H9 (cell line): ENCODE results near the gene RNF113B. TPM values are rescaled to one million over a fixed set of nuclear protein-coding genes. Genes with fewer than 3 reads are reported as not detected.
A peak's percentile ranks its signal among the peaks of the same experiment; 100 is the strongest.

ENCODE experiments used
- DNase-seq: peaks from one replicate; pipeline ENCODE4 v3.0.0-alpha.2; 2017
- H2AFZ ChIP-seq: one replicate; pipeline ENCODE4 v1.6.1; 2013; ENCODE audit warnings: mild to moderate bottlenecking, low read length, control low read depth, moderate library complexity
- H2AK5ac ChIP-seq: 2 replicates; pipeline ENCODE4 v1.6.1; 2013; ENCODE audit warnings: low read length, control low read depth, mixed read lengths; ENCODE audit not compliant: insufficient read length
- H2BK120ac ChIP-seq: one replicate; pipeline ENCODE4 v1.6.1; 2013; ENCODE audit warnings: low read depth, mild to moderate bottlenecking, low read length, control low read depth, inconsistent platforms; ENCODE audit not compliant: poor library complexity, severe bottlenecking
- H2BK12ac ChIP-seq: 2 replicates; pipeline ENCODE4 v1.6.1; 2013; ENCODE audit warnings: low read length, control low read depth, mixed read lengths, low read depth; ENCODE audit not compliant: insufficient read length
- H2BK15ac ChIP-seq: 2 replicates; pipeline ENCODE4 v1.6.1; 2013; ENCODE audit warnings: low read depth, low read length, control low read depth
- H2BK20ac ChIP-seq: one replicate; pipeline ENCODE4 v1.6.1; 2013; ENCODE audit warnings: low read depth, mild to moderate bottlenecking, low read length, control low read depth, inconsistent platforms; ENCODE audit not compliant: poor library complexity, severe bottlenecking
- H2BK5ac ChIP-seq: 2 replicates; pipeline ENCODE4 v1.6.1; 2013; ENCODE audit warnings: low read length, control low read depth, mixed read lengths; ENCODE audit not compliant: insufficient read length
- H3K14ac ChIP-seq: 2 replicates; pipeline ENCODE4 v1.6.1; 2013; ENCODE audit warnings: low read length, control low read depth; ENCODE audit not compliant: insufficient read depth
- H3K18ac ChIP-seq: 2 replicates; pipeline ENCODE4 v1.6.1; 2013; ENCODE audit warnings: low read depth, mild to moderate bottlenecking, mixed read lengths, low read length, control low read depth; ENCODE audit not compliant: insufficient read length
- H3K23ac ChIP-seq: 2 replicates; pipeline ENCODE4 v1.6.1; 2013; ENCODE audit warnings: low read length, control low read depth, mixed read lengths, low read depth; ENCODE audit not compliant: insufficient read length
- H3K23me2 ChIP-seq: 2 replicates; pipeline ENCODE4 v1.6.1; 2013; ENCODE audit warnings: low read depth, mild to moderate bottlenecking, mixed read lengths, low read length, control low read depth; ENCODE audit not compliant: insufficient read length, poor library complexity, severe bottlenecking
- H3K27ac ChIP-seq: 2 replicates; pipeline ENCODE4 v1.5.1; 2013; ENCODE audit warnings: low read length, control low read depth, mixed read lengths, low read depth; ENCODE audit not compliant: insufficient read length
- H3K27me3 ChIP-seq: 2 replicates; pipeline ENCODE4 v1.6.1; 2013; ENCODE audit warnings: low read length, control low read depth, inconsistent platforms; ENCODE audit not compliant: insufficient read depth
- H3K4ac ChIP-seq: 2 replicates; pipeline ENCODE4 v1.6.1; 2013; ENCODE audit warnings: low read depth, mild to moderate bottlenecking, control low read depth, inconsistent platforms, low read length, moderate library complexity
- H3K4me1 ChIP-seq: 2 replicates; pipeline ENCODE4 v1.6.1; 2013; ENCODE audit warnings: low read length, control low read depth, inconsistent platforms; ENCODE audit not compliant: insufficient read depth
- H3K4me2 ChIP-seq: 2 replicates; pipeline ENCODE4 v1.6.1; 2013; ENCODE audit warnings: low read length, control low read depth, mixed read lengths; ENCODE audit not compliant: insufficient read length, insufficient read depth
- H3K56ac ChIP-seq: 2 replicates; pipeline ENCODE4 v1.6.1; 2013; ENCODE audit warnings: low read depth, mild to moderate bottlenecking, mixed read lengths, low read length, control low read depth; ENCODE audit not compliant: insufficient read length
- H3K79me1 ChIP-seq: 2 replicates; pipeline ENCODE4 v1.6.1; 2013; ENCODE audit warnings: low read depth, mild to moderate bottlenecking, moderate library complexity, low read length, control low read depth, inconsistent platforms; ENCODE audit not compliant: insufficient read depth, poor library complexity, severe bottlenecking
- H3K79me2 ChIP-seq: 2 replicates; pipeline ENCODE4 v1.6.1; 2013; ENCODE audit warnings: low read length, control low read depth, inconsistent platforms; ENCODE audit not compliant: insufficient read depth
- H3K9ac ChIP-seq: 2 replicates; pipeline ENCODE4 v1.6.1; 2013; ENCODE audit warnings: low read length, control low read depth, mixed read lengths; ENCODE audit not compliant: insufficient read length; ENCODE audit errors: extremely low read depth
- H3K9me3 ChIP-seq: one replicate; pipeline ENCODE4 v1.6.1; 2013; ENCODE audit warnings: low read depth, low read length, inconsistent platforms; ENCODE audit not compliant: control insufficient read depth
- H3T11ph ChIP-seq: one replicate; pipeline ENCODE4 v1.6.1; 2013; ENCODE audit warnings: mild to moderate bottlenecking, low read length, control low read depth, inconsistent platforms
- H4K20me1 ChIP-seq: one replicate; pipeline ENCODE4 v1.6.1; 2013; ENCODE audit not compliant: control insufficient read depth, insufficient read length, insufficient read depth
- H4K5ac ChIP-seq: 2 replicates; pipeline ENCODE4 v1.6.1; 2013; ENCODE audit warnings: low read depth, mild to moderate bottlenecking, mixed read lengths, low read length, control low read depth; ENCODE audit not compliant: insufficient read length
- H4K8ac ChIP-seq: replicated peaks from 2 replicates; pipeline ENCODE4 v1.6.1; 2013; ENCODE audit warnings: low read length, control low read depth, mixed read lengths, low read depth; ENCODE audit not compliant: insufficient read length
- H4K91ac ChIP-seq: 2 replicates; pipeline ENCODE4 v1.6.1; 2013; ENCODE audit warnings: low read depth, mild to moderate bottlenecking, moderate library complexity, mixed read lengths, low read length, control low read depth; ENCODE audit not compliant: insufficient read length
- H3K27ac Mint-ChIP-seq, 3 experiments: 2 replicates in 2 of 3; 3 replicates in 1 of 3; pipeline ENCODE4 v1.8.0; 2020 to 2021; ENCODE audit warnings: mixed read lengths in 3 of 3, mild to moderate bottlenecking in 1 of 3, moderate library complexity in 1 of 3
- H3K27me3 Mint-ChIP-seq: 2 replicates; pipeline ENCODE4 v1.8.0; 2021; ENCODE audit warnings: low read depth, mild to moderate bottlenecking, moderate library complexity, mixed read lengths
- H3K36me3 Mint-ChIP-seq, 3 experiments: 2 replicates in 2 of 3; 3 replicates in 1 of 3; pipeline ENCODE4 v1.8.0; 2020 to 2021; ENCODE audit warnings: low read depth in 3 of 3, mixed read lengths in 3 of 3; ENCODE audit not compliant: insufficient read depth in 1 of 3
- H3K4me1 Mint-ChIP-seq, 2 experiments: 2 replicates each; pipeline ENCODE4 v1.8.0; 2020; ENCODE audit warnings: mixed read lengths in 2 of 2
- H3K4me3 Mint-ChIP-seq, 2 experiments: 2 replicates in 1 of 2; 3 replicates in 1 of 2; pipeline ENCODE4 v1.8.0; 2020 to 2021; ENCODE audit warnings: mild to moderate bottlenecking in 2 of 2, mixed read lengths in 2 of 2, moderate library complexity in 1 of 2
- H3K9me3 Mint-ChIP-seq, 2 experiments: 2 replicates in 1 of 2; 3 replicates in 1 of 2; pipeline ENCODE4 v1.8.0; 2020; ENCODE audit warnings: mild to moderate bottlenecking in 2 of 2, mixed read lengths in 2 of 2, moderate library complexity in 1 of 2
- WGBS: extraction: QIAGEN DNeasy Blood & Tissue Kit; methylation state at CpG from one replicate; pipeline ENCODE4 v1.1.7; 2013; ENCODE audit warnings: missing lambda C conversion rate, low lambda C conversion rate, mixed read lengths; ENCODE audit not compliant: insufficient read length; ENCODE audit errors: extremely low coverage; 5-methylcytosine and 5-hydroxymethylcytosine counted together
- total RNA-seq: library from RNA; stranded (reverse); gene quantifications from 2 replicates; pipeline ENCODE4 v1.2.1, GENCODE V29; 2021
- TF ChIP-seq, protein P1 (sequence below): fragments of 200-600 bp; sonication (generic); conservative IDR thresholded peaks from 3 replicates; pipeline ENCODE4 v1.8.0; 2021; ENCODE audit warnings: antibody characterized with exemption, mild to moderate bottlenecking

Gene RNF113B
- total RNA-seq, 1 experiment from 2014 or later = not detected

GRCh38 chr13:98216135-98216565 lies 39.1 kb upstream of the RNF113B start:
- H4K20me1 ChIP-seq = no peaks in the 10 kb centered on the region
- H3K14ac ChIP-seq = no peak overlapping the region; the same call in 1 of the 2 replicates
- H2BK15ac ChIP-seq = no peak overlapping the region
- TF ChIP-seq, protein P1, sequence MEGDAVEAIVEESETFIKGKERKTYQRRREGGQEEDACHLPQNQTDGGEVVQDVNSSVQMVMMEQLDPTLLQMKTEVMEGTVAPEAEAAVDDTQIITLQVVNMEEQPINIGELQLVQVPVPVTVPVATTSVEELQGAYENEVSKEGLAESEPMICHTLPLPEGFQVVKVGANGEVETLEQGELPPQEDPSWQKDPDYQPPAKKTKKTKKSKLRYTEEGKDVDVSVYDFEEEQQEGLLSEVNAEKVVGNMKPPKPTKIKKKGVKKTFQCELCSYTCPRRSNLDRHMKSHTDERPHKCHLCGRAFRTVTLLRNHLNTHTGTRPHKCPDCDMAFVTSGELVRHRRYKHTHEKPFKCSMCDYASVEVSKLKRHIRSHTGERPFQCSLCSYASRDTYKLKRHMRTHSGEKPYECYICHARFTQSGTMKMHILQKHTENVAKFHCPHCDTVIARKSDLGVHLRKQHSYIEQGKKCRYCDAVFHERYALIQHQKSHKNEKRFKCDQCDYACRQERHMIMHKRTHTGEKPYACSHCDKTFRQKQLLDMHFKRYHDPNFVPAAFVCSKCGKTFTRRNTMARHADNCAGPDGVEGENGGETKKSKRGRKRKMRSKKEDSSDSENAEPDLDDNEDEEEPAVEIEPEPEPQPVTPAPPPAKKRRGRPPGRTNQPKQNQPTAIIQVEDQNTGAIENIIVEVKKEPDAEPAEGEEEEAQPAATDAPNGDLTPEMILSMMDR = no peak
- Mint-ChIP-seq H3K4me1 (peaks cover 22 to 41% of the 10 kb centered on the region in 2 experiments), H3K36me3 (peaks cover 19 to 39% (median 22%) of the 10 kb centered on the region in 3 experiments), H3K27me3 (no peaks in the 10 kb centered on the region; the same call in 1 of the 2 replicates), H3K9me3 (peaks cover 6% of the 10 kb centered on the region in 2 experiments), H3K4me3 (no peak overlapping the region), H3K27ac (peak overlapping the region in 1 of 3 experiments; percentile 91; a peak in 3 of 7 replicates)
- H3K4me1 ChIP-seq = peaks cover 4% of the 10 kb centered on the region; the same call in 1 of the 2 replicates
- H3K9ac ChIP-seq = no peak overlapping the region
- no peak overlapping the region for H3K18ac ChIP-seq
- no peaks in the 10 kb centered on the region for H3K27me3 ChIP-seq
- no peak overlapping the region for H3K4ac ChIP-seq
- no peaks in the 10 kb centered on the region for H3K9me3 ChIP-seq
- no peaks in the 10 kb centered on the region for H3K23me2 ChIP-seq
- WGBS = no CpG with 5 or more reads among the region's 4 CpGs
- no peak overlapping the region for H2BK12ac ChIP-seq
- no peak overlapping the region for H3K27ac ChIP-seq
- no peak for DNase-seq
- no peak overlapping the region for H4K5ac ChIP-seq
- H2AFZ ChIP-seq = no peak overlapping the region
- H3K79me2 ChIP-seq = no peaks in the 10 kb centered on the region
- no peak overlapping the region for H2BK20ac ChIP-seq
- no peak overlapping the region for H4K8ac ChIP-seq
- no peak overlapping the region for H3K4me2 ChIP-seq
- H3K56ac ChIP-seq = no peak overlapping the region
- no peak overlapping the region for H2AK5ac ChIP-seq
- no peak overlapping the region for H3K23ac ChIP-seq
- H2BK120ac ChIP-seq = no peak overlapping the region
- H3T11ph ChIP-seq = no peak overlapping the region
- H3K79me1 ChIP-seq = no peaks in the 10 kb centered on the region
- no peak overlapping the region for H2BK5ac ChIP-seq
- H4K91ac ChIP-seq = no peak overlapping the region
